Measurements from ENCODE around the gene MRPS9. TPM values are rescaled to one million over a fixed set of nuclear protein-coding genes. Genes with fewer than 3 reads are reported as not detected.

MRPS9 gene
- total RNA-seq, 1 experiment from 2014 or later: 77.0 TPM

Other genes with a start within 250 kb of the MRPS9 start
- gene POU3F3, start 184.0 kb upstream of the MRPS9 start, total RNA-seq (2014; rRNA removed; shearing (Covaris generic)): not detected in 2 replicates
- not detected in 2 replicates for gene GPR45, start 203.7 kb downstream of the MRPS9 start, total RNA-seq (2014; rRNA removed; shearing (Covaris generic))